OCI-LY7 (cell line): ENCODE results near the gene TTC24. TPM values are rescaled to one million over a fixed set of nuclear protein-coding genes. Genes with fewer than 3 reads are reported as not detected.

ENCODE experiments used
- BruUV-seq: library from RNA; stranded (reverse); fragments of 400-500 nt; replicated peaks from 2 replicates; lab custom pipeline; 2021; lab: Mats Ljungman, UMichigan
- CTCF ChIA-PET: fragments of 300-600 bp; sonication (Branson Sonifier 250); formaldehyde crosslinking; loops from one replicate; lab custom pipeline; 2022; ENCODE audit warnings: antibody characterized with exemption; ENCODE audit not compliant: unreplicated experiment; lab: Charles Lee
- POLR2A ChIA-PET: fragments of 300-600 bp; sonication (Branson Sonifier 250); formaldehyde crosslinking; loops from one replicate; lab custom pipeline; 2022; ENCODE audit warnings: antibody characterized with exemption; lab: Charles Lee
- DNase-seq: peaks from one replicate; pipeline ENCODE4 v3.0.0-alpha.2; 2015; ENCODE audit warnings: low spot score
- H2AFZ ChIP-seq: fragments of 200-600 bp; sonication (generic), shearing (Covaris generic); 2 replicates; pipeline ENCODE4 v1.6.1; 2014; ENCODE audit warnings: mild to moderate bottlenecking, antibody characterized with exemption, low read length, moderate library complexity
- H3K27ac ChIP-seq: fragments of 200-600 bp; sonication (generic); 2 replicates; pipeline ENCODE4 v1.5.1; 2014; ENCODE audit warnings: mixed run types, low read depth, mild to moderate bottlenecking, moderate library complexity, low read length, inconsistent platforms; ENCODE audit not compliant: poor library complexity, severe bottlenecking
- H3K36me3 ChIP-seq: fragments of 200-600 bp; sonication (generic); 2 replicates; pipeline ENCODE4 v1.6.1; 2014; ENCODE audit warnings: mild to moderate bottlenecking, antibody characterized with exemption, low read length, moderate library complexity, mixed read lengths; ENCODE audit not compliant: insufficient read depth
- H3K4me1 ChIP-seq: fragments of 200-600 bp; sonication (generic); 2 replicates; pipeline ENCODE4 v1.5.1; 2014; ENCODE audit warnings: mild to moderate bottlenecking, low read length; ENCODE audit not compliant: insufficient read depth, poor library complexity, severe bottlenecking
- H3K4me2 ChIP-seq: fragments of 200-600 bp; sonication (generic); 2 replicates; pipeline ENCODE4 v1.6.1; 2014; ENCODE audit warnings: mild to moderate bottlenecking, low read length
- H3K4me3 ChIP-seq: fragments of 200-600 bp; sonication (generic); 2 replicates; pipeline ENCODE4 v1.5.1; 2014; ENCODE audit warnings: mild to moderate bottlenecking, low read depth, low read length; ENCODE audit not compliant: poor library complexity, severe bottlenecking
- H3K79me2 ChIP-seq: fragments of 200-600 bp; sonication (generic); 2 replicates; pipeline ENCODE4 v1.6.1; 2016; ENCODE audit warnings: low read depth, mild to moderate bottlenecking, low read length, moderate library complexity, mixed read lengths; ENCODE audit not compliant: insufficient read depth
- H3K9me2 ChIP-seq: fragments of 200-600 bp; sonication (generic); 2 replicates; pipeline ENCODE4 v1.6.1; 2016; ENCODE audit warnings: mild to moderate bottlenecking, low read length, mixed read lengths; ENCODE audit not compliant: insufficient read depth
- H3K9me3 ChIP-seq: fragments of 200-600 bp; sonication (generic); 2 replicates; pipeline ENCODE4 v1.6.1; 2014; ENCODE audit warnings: mild to moderate bottlenecking, mixed run types, low read length, mixed read lengths
- H4K20me1 ChIP-seq: fragments of 200-600 bp; sonication (generic); 2 replicates; pipeline ENCODE4 v1.6.1; 2014; ENCODE audit warnings: mild to moderate bottlenecking, antibody characterized with exemption, low read length, moderate library complexity, mixed read lengths; ENCODE audit not compliant: insufficient read depth
- EZH2phosphoT487 ChIP-seq: fragments of 200-600 bp; sonication (generic); IDR thresholded peaks from 2 replicates; pipeline ENCODE4 v1.6.1; 2018; ENCODE audit warnings: low read depth, borderline replicate concordance, mild to moderate bottlenecking, mixed run types, antibody characterized with exemption, low read length, moderate library complexity, mixed read lengths
- intact Hi-C: fragments of 100-400 bp; cut with micrococcal nuclease; formaldehyde crosslinking; loops from one replicate; pipeline ENCODE4 v1.10.0; 2022; ENCODE audit not compliant: unreplicated experiment
- total RNA-seq, 2 experiments: library from RNA; depleted of rRNA in 1 of 2; stranded (reverse); fragments of >200 nt in 1 of 2; shearing (Covaris generic) in 1 of 2; gene quantifications; 2 replicates each; pipeline ENCODE4 v1.2.3, GENCODE V29; 2014 to 2022
- TF ChIP-seq, protein P1 (sequence below): fragments of 200-600 bp; sonication (generic); conservative IDR thresholded peaks from 2 replicates; pipeline ENCODE4 v1.5.1; 2014; ENCODE audit warnings: mild to moderate bottlenecking, antibody characterized with exemption, low read length, moderate library complexity, mixed read lengths

TTC24 gene
- total RNA-seq, 2 experiments from 2014 or later, result 2.8 to 11.9 TPM

DNA sequence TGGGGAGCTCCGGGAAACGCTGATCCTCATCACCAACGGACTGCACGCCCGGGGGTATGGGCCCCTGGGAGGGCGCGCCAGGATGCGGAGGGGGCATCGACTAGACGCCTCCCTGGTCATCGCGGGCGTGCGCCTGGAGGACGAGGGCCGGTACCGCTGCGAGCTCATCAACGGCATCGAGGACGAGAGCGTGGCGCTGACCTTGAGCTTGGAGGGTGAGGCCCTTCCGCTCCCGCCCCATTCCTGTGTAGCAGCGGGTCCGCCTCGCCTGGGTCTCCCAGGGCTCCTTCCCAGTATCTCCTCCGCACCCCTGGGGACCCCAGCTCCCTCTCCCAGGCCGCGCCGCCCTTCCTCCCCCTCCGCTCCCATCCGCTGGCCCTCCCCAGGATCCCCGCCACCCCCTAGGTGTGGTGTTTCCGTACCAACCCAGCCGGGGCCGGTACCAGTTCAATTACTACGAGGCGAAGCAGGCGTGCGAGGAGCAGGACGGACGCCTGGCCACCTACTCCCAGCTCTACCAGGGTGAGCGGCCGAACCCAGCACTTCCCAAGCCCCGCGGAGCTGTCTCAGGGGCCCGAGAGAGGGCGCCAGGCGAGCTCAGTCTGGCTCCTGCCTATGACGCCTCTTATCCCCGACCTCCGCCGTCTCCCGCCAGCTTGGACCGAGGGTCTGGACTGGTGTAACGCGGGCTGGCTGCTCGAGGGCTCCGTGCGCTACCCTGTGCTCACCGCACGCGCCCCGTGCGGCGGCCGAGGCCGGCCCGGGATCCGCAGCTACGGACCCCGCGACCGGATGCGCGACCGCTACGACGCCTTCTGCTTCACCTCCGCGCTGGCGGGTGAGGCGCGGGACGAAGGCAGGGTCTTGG, 44.7 kb downstream of the TTC24 start:
- Histone ChIP-seq H2AFZ (no peak overlapping the region), H3K4me2 (no peak overlapping the region), H3K4me1 (peaks cover 15% of the 10 kb centered on the region), H3K27ac (no peak overlapping the region), H3K36me3 (no peaks in the 10 kb centered on the region), H4K20me1 (no peaks in the 10 kb centered on the region), H3K9me2 (no peaks in the 10 kb centered on the region), H3K4me3 (no peak overlapping the region), H3K79me2 (no peaks in the 10 kb centered on the region), H3K9me3 (no peaks in the 10 kb centered on the region)
- TF ChIP-seq EZH2phosphoT487, result no peak
- TF ChIP-seq, protein P1, sequence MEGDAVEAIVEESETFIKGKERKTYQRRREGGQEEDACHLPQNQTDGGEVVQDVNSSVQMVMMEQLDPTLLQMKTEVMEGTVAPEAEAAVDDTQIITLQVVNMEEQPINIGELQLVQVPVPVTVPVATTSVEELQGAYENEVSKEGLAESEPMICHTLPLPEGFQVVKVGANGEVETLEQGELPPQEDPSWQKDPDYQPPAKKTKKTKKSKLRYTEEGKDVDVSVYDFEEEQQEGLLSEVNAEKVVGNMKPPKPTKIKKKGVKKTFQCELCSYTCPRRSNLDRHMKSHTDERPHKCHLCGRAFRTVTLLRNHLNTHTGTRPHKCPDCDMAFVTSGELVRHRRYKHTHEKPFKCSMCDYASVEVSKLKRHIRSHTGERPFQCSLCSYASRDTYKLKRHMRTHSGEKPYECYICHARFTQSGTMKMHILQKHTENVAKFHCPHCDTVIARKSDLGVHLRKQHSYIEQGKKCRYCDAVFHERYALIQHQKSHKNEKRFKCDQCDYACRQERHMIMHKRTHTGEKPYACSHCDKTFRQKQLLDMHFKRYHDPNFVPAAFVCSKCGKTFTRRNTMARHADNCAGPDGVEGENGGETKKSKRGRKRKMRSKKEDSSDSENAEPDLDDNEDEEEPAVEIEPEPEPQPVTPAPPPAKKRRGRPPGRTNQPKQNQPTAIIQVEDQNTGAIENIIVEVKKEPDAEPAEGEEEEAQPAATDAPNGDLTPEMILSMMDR, result no peak; the same call in none of the 2 replicates
- ChIA-PET POLR2A (interaction anchor here (0.7 to 1.2 kb wide), 2 partner anchors 12 to 399 kb away, joined by 3 to 4 read pairs; no protein-coding TSS in a partner anchor), CTCF (interaction anchor here (0.6 to 1.1 kb wide), 7 partner anchors 13 to 178 kb away, joined by 3 to 7 read pairs (median 3); no protein-coding TSS in a partner anchor)
- DNase-seq, result no peak
- intact Hi-C loops, result no loop called here
- BruUV-seq, result no TSS peak

GRCh38 chr1:156624814-156625435, 45.4 kb downstream of the TTC24 start:
- H3K4me2 ChIP-seq, result no peak overlapping the region
- DNase-seq, result no peak
- POLR2A ChIA-PET, result interaction anchor here (1.2 kb wide), 1 partner anchor 12 kb away, joined by 4 read pairs; no protein-coding TSS in a partner anchor

More at GRCh38 chr1:156624814-156625435, 45.4 kb downstream of the TTC24 start:
- no peak overlapping the region for H3K27ac ChIP-seq
- intact Hi-C loops, result loop anchor here (5.0 kb wide), 2 partner anchors 102 to 243 kb away; partner anchors contain the start of genes ISG20L2 and METTL25B
- H4K20me1 ChIP-seq, result no peaks in the 10 kb centered on the region
- peaks cover 19% of the 10 kb centered on the region for H3K4me1 ChIP-seq
- CTCF ChIA-PET, result interaction anchor here (0.6 to 1.1 kb wide), 4 partner anchors 14 to 179 kb away, joined by 3 to 7 read pairs (median 5); no protein-coding TSS in a partner anchor
- no peak for TF ChIP-seq EZH2phosphoT487
- TF ChIP-seq, protein P1, result no peak
- no peaks in the 10 kb centered on the region for H3K9me3 ChIP-seq
- no peak overlapping the region for H2AFZ ChIP-seq
- no TSS peak for BruUV-seq
- no peaks in the 10 kb centered on the region for H3K79me2 ChIP-seq
- H3K36me3 ChIP-seq, result no peaks in the 10 kb centered on the region
- no peak overlapping the region for H3K4me3 ChIP-seq
- no peaks in the 10 kb centered on the region for H3K9me2 ChIP-seq
